OCI-LY3 (cell line): ENCODE measurements around the gene PHACTR2.

Experiments
- CTCF ChIP-seq: fragments of 200-600, 300-600 bp; sonication (generic); IDR thresholded peaks from 2 replicates; pipeline ENCODE4 v1.5.1; 2014; ENCODE audit warnings: antibody characterized with exemption, low read length, low read depth
- EZH2phosphoT487 ChIP-seq: fragments of 200-600 bp; shearing (Covaris generic); IDR thresholded peaks from 2 replicates; pipeline ENCODE4 v1.6.1; 2018; ENCODE audit warnings: antibody characterized with exemption, mixed run types, low read depth

- TF ChIP-seq CTCF (no peak), EZH2phosphoT487 (no peak)
Measured at GRCh38 chr6:143774347-143774746, 96.6 kb downstream of the PHACTR2 start.
